ENCODE results near the gene PLCB1. TPM values are rescaled to one million over a fixed set of nuclear protein-coding genes. Genes with fewer than 3 reads are reported as not detected.
"Not testable (repeated sequence)": the region's sequence is repeated elsewhere in the genome, so short reads cannot be mapped to it uniquely, and the experiment has no call there.

The PLCB1 gene
- polyA plus RNA-seq, 1 donor (not counting 4 experiments of a cell fraction or from before 2014, with no cell fraction given): 0.37 TPM

- H3K4me3 ChIP-seq (ENCODE audit: control insufficient read depth in 2 of 3, extremely low read depth in 1 of 3, insufficient read depth in 2 of 3, low read depth in 1 of 3, low read length in 3 of 3): no peak overlapping the region
- H3K9ac ChIP-seq (ENCODE audit: control insufficient read depth, extremely low read depth, insufficient read depth, low read length): no peak overlapping the region
- H3K9me1 ChIP-seq (ENCODE audit: control insufficient read depth, extremely low read depth, insufficient read depth, low read length): no peaks in the 10 kb centered on the region
- H3K27me3 ChIP-seq (ENCODE audit: control insufficient read depth, extremely low read depth, insufficient read depth, low read length): no peaks in the 10 kb centered on the region
- no peak for FAIRE-seq
- no peak overlapping the region for H3K4me2 ChIP-seq (ENCODE audit: control insufficient read depth, extremely low read depth, insufficient read depth, low read depth, low read length)
- no peaks in the 10 kb centered on the region for H3K36me3 ChIP-seq (ENCODE audit: control insufficient read depth in 2 of 2, extremely low read depth in 1 of 2, insufficient read depth in 2 of 2, low read length in 2 of 2)
- DNase-seq (ENCODE audit: low read depth, low spot score): no peak
- H3K27ac ChIP-seq (ENCODE audit: control insufficient read depth, insufficient read depth, low read length): no peak overlapping the region
- no peaks in the 10 kb centered on the region for H3K4me1 ChIP-seq (ENCODE audit: control insufficient read depth, extremely low read depth, insufficient read depth, low read length)
- no peak overlapping the region for H2AFZ ChIP-seq (ENCODE audit: control insufficient read depth, low read length)
- H4K20me1 ChIP-seq (ENCODE audit: control insufficient read depth, extremely low read depth, insufficient read depth, low read length): no peaks in the 10 kb centered on the region
- TF ChIP-seq, protein P1, sequence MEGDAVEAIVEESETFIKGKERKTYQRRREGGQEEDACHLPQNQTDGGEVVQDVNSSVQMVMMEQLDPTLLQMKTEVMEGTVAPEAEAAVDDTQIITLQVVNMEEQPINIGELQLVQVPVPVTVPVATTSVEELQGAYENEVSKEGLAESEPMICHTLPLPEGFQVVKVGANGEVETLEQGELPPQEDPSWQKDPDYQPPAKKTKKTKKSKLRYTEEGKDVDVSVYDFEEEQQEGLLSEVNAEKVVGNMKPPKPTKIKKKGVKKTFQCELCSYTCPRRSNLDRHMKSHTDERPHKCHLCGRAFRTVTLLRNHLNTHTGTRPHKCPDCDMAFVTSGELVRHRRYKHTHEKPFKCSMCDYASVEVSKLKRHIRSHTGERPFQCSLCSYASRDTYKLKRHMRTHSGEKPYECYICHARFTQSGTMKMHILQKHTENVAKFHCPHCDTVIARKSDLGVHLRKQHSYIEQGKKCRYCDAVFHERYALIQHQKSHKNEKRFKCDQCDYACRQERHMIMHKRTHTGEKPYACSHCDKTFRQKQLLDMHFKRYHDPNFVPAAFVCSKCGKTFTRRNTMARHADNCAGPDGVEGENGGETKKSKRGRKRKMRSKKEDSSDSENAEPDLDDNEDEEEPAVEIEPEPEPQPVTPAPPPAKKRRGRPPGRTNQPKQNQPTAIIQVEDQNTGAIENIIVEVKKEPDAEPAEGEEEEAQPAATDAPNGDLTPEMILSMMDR (optimal IDR thresholded peaks at IDR 0.05 in 1 of 3, IDR thresholded peaks at IDR 0.05 in 1 of 3, conservative IDR thresholded peaks at IDR 0.05 in 1 of 3; ENCODE audit: extremely low read depth in 1 of 3, insufficient read depth in 2 of 3, low read length in 3 of 3): no peak
- TF ChIP-seq EZH2 (IDR thresholded peaks at IDR 0.05; ENCODE audit: low read length): no peak
- no peaks in the 10 kb centered on the region for H3K9me3 ChIP-seq (ENCODE audit: control insufficient read depth, low read depth, low read length)
- dilution Hi-C loops (cut with MboI; ENCODE audit: extremely low pct_ligation_motif_present, low sequenced_read_pairs): no loop called here
- no peaks in the 10 kb centered on the region for H3K79me2 ChIP-seq (ENCODE audit: control insufficient read depth, insufficient read depth, low read length)
Observed at GRCh38 chr20:8851446-8851845, 719.4 kb downstream of the PLCB1 start.

DNA sequence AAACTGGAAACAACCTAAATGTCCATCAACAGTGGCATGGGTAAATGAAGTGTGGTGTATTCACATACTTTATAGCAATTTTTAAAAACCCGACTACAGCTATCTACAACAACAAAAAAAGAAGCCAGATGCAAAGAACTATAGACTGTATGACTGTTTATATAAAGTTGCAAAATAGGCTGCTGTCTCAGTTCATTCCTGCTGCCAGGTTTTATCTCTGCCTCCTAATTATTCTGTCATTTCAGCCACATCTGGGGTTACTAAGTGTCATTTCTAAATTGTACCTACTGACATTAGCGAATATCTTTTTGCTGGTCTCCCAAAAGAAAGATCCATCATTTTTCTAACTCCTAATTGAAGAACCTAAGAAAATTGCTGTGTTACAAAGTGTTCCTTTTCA lies 719.9 kb downstream of the PLCB1 start:
- H3K36me3 ChIP-seq (ENCODE audit: control insufficient read depth in 2 of 2, extremely low read depth in 1 of 2, insufficient read depth in 2 of 2, low read length in 2 of 2); H4K20me1 ChIP-seq (ENCODE audit: control insufficient read depth, extremely low read depth, insufficient read depth, low read length); H3K4me3 ChIP-seq (ENCODE audit: control insufficient read depth in 2 of 3, extremely low read depth in 1 of 3, insufficient read depth in 2 of 3, low read depth in 1 of 3, low read length in 3 of 3); H3K4me1 ChIP-seq (ENCODE audit: control insufficient read depth, extremely low read depth, insufficient read depth, low read length); H2AFZ ChIP-seq (ENCODE audit: control insufficient read depth, low read length); H3K27me3 ChIP-seq (ENCODE audit: control insufficient read depth, extremely low read depth, insufficient read depth, low read length); H3K9ac ChIP-seq (ENCODE audit: control insufficient read depth, extremely low read depth, insufficient read depth, low read length); H3K27ac ChIP-seq (ENCODE audit: control insufficient read depth, insufficient read depth, low read length); H3K9me1 ChIP-seq (ENCODE audit: control insufficient read depth, extremely low read depth, insufficient read depth, low read length); H3K79me2 ChIP-seq (ENCODE audit: control insufficient read depth, insufficient read depth, low read length); DNase-seq (ENCODE audit: low read depth, low spot score); dilution Hi-C loops (cut with MboI; ENCODE audit: extremely low pct_ligation_motif_present, low sequenced_read_pairs); H3K4me2 ChIP-seq (ENCODE audit: control insufficient read depth, extremely low read depth, insufficient read depth, low read depth, low read length); FAIRE-seq; H3K9me3 ChIP-seq (ENCODE audit: control insufficient read depth, low read depth, low read length): not testable (repeated sequence)

- dilution Hi-C loops (cut with MboI; ENCODE audit: extremely low pct_ligation_motif_present, low sequenced_read_pairs); H3K27ac ChIP-seq (ENCODE audit: control insufficient read depth, insufficient read depth, low read length); H3K9me3 ChIP-seq (ENCODE audit: control insufficient read depth, low read depth, low read length); H3K27me3 ChIP-seq (ENCODE audit: control insufficient read depth, extremely low read depth, insufficient read depth, low read length); H3K9ac ChIP-seq (ENCODE audit: control insufficient read depth, extremely low read depth, insufficient read depth, low read length); H2AFZ ChIP-seq (ENCODE audit: control insufficient read depth, low read length); H4K20me1 ChIP-seq (ENCODE audit: control insufficient read depth, extremely low read depth, insufficient read depth, low read length); FAIRE-seq; H3K36me3 ChIP-seq (ENCODE audit: control insufficient read depth in 2 of 2, extremely low read depth in 1 of 2, insufficient read depth in 2 of 2, low read length in 2 of 2); H3K4me2 ChIP-seq (ENCODE audit: control insufficient read depth, extremely low read depth, insufficient read depth, low read depth, low read length); H3K4me3 ChIP-seq (ENCODE audit: control insufficient read depth in 2 of 3, extremely low read depth in 1 of 3, insufficient read depth in 2 of 3, low read depth in 1 of 3, low read length in 3 of 3); H3K79me2 ChIP-seq (ENCODE audit: control insufficient read depth, insufficient read depth, low read length); DNase-seq (ENCODE audit: low read depth, low spot score); H3K4me1 ChIP-seq (ENCODE audit: control insufficient read depth, extremely low read depth, insufficient read depth, low read length); H3K9me1 ChIP-seq (ENCODE audit: control insufficient read depth, extremely low read depth, insufficient read depth, low read length): not testable (repeated sequence)
Observed at GRCh38 chr20:8853211-8853610, 721.1 kb downstream of the PLCB1 start.

Measured in keratinocyte (primary cell).